GM19023 (cell line): ENCODE measurements around the gene GPR148.

Source experiments
- ATAC-seq: cut with Tn5 transposase; IDR thresholded peaks from one replicate; pipeline ENCODE4 v1.9.1; 2021; ENCODE audit warnings: mild to moderate bottlenecking, moderate library complexity; ENCODE audit not compliant: unreplicated experiment

Gene GPR148

DNA sequence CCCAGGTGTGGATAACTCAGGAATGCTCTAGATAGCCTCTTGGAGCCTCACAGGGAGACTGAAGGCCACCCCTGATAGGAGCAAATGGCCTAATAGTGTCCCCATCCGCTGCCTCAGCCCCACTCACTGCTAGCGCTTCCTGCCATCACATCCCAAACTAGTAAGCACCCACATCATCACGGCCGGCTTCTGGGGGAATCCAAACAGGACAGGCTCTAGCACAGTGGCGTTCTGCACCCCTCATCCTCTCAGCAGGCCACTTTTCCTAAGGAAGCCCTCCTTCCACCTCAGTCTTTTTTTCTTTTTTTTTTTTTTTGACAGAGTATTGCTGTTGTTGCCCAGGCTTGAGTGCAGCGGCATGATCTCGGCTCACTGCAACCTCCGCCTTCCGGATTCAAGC lies 20.2 kb downstream of the GPR148 start:
- ATAC-seq, result no peak

DNA sequence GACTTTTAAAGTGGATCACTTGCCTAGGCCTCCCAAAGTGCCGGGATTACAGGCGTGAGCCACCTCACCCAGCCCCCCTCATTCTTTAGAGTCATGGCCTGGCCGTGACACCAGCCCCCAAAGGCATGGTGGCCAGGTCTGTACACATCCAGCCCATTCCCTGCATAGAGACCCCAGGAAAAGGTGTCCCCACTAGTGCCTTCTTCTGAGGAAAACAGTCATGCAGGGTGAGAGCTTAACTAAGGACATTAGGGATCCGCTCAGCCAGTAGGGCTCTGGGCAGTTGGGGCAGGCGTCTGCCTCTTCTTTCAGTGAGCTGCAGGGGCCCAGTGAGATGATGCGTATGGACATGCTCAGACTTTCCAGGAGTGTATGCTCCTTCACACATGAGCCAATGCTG lies 20.8 kb downstream of the GPR148 start:
- no peak for ATAC-seq

DNA sequence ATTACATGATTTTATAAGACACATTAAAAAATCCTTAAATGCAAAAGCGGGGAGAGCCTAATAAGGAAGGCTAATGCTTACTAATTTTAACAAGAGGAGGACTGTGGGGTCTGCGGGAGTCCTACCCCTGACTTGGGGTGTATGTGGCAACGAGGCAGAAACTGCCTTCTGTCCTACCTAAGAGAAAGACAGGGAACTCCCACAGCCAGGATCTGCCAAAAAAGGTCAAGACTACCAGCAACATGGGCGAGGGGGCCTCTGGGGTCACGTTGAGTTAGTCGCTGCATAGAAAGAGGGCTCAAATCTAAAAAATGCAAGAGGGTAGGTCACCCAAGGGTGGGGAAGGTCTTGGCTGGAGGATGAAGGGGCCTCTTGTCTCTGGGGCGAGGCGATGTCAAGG lies 25.9 kb downstream of the GPR148 start:
- ATAC-seq, result no peak

DNA sequence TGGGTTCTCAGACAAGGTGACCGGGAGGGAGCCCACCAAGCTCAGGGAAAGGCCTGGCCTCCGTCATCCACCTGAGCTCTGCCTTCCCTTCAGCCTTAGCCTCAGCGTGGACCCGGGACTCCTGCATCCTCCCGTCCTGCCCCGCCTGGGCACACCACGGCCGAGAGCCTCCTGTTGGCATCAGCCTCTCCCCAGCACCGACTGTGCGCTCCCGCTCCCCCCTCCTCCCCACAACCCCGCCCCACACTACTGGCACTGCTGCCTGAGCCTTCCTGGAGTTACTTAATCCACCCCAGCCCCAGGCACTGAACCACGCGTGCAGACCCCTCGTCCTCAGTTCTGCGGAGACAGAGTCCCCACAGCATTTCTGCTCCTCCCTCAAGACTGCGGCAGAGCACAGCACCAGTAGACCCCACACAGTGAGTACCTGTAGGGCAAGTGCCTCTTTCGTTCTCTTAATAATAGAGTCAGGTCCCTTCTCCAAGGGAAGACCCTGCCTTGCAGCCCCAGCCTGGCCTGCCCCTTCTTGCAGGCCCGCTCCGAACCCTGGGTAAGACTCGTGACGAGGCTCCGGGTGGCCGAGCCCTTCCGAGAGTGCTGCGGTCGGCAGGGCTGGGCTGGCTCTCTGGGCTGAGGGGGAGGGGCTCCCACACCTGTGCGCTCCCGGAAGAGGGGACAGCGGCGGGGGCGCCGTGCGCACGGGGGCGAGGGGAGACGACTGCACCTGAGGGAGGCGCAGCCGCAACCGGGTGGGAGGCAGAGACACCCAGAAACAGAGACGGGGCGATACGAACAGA lies 26.6 kb downstream of the GPR148 start, which contains the start of gene AMER3:
TSS of gene AMER3 (plus strand) at position 285 of the 797 bp plus-strand sequence. CDS start 6,533 bp downstream, outside the sequence.
- ATAC-seq, result peak; percentile 49

DNA sequence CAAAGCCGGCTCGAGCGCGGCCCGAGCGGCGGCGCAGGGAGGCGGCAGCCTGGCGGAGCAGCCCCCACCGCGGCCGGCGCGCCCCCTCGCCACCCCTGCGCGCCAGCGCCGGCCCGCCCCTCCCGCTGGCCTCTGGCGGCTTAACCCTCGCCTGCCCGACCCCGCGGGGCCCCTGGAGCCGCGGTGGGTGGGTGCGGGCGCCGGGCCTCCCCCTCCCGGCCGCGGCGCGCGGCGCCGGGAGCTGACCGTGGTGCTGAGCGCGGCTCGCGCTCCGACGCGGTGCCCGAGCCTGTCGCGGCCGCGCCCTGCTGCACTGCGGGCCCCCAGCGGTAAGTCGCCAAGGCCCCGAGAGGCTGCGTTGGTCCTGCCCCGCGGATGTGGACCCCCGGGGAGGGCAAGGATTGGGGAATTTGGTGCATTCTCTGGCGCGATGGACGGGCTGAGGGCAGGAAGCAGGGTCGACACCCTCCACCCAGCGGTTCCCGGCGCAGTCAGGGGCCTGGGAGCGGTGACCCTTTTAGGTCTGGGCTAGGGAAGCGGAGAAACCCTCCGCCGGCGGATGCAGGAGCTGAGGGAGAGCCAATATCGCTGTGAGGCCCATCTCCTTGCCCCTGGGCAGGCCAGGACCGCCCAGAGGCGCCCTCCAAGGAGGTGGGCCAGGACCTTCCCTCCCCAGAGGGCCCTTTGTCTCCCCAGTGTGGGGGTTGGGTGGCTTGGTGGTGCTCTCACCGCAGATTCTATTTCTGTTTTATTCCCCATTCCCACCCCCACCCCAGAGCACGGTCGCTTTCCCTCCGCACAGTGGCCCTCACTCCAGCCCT lies 27.4 kb downstream of the GPR148 start:
- peak; percentile 55 for ATAC-seq

DNA sequence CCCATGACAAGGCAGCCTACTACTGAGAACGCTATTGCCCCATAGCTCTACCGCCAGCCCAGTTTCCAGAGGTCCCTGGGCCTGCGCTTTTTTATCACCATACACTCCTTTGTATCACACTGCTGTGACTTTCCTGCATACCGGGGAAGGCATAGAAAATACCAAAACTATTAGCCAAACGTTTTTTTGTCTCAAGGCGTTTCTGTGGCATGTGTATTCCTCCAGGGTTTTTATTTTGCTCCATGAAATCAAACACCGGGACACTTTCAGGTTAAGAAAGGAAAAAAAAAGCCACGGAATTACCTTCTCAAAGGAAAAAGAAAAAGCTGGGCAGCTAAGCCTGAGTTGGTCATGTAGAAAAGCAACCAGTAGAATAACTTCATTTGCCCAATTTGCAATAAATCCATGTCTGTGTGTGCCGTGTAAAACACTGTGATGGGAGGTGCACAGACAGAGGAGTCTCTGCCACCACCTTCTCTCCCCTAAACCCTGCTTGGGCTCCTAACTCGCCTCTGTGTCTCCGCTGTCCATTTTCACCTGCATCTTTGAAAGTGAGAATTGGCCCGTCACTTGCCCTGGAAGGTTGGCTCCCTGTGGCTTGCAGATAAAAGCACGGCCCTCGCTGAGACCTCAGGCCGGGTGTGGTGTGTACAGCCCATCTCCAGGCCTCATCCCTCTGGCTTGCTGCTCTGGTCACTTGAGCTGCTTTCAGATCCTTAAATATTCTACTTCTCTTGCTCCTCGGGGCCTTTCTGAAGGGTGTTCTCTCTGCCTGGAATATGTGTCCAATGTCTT lies 28.2 kb downstream of the GPR148 start:
- no peak for ATAC-seq

DNA sequence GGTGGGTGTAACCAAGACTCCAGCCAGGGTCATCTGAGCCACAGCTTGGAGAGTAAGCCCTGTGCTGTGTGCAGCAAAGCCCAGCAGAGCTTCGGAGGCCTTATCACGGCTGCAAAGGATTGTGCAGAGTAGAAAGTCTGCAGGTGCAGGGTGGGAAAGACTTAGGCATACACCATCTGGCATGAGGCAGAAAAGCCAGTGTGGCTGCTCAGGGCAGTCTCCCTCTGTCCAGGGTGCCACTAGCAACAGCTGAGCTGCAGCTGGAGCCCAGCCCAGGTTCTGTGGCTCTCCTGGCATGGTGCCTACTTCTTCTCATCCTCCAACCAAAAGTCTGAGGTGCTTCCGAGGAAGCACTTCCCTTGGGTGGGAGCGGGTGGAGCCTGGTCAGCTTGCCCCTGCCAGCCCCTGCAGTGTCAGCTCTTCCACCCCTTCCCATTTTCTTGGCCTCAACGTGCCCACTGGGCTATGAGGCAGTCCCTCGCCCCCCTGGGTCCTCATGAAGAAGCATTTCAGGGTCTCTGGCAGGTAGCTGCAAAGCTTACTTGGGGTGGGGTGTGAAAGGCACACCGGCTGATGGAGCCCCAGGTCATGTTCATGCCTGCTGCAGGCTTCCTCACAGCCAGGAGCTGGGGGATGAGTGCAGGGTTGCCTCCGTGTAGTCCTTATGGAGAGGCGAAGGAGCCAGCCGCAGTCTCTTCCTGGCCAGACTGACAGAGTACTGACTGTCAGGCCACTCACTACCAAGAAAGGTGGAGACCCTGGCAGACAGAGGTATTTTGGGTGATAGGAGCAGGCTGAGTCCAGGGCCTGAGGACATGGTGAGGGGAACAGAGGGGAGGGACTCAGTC lies 31.3 kb downstream of the GPR148 start:
- ATAC-seq, result no peak

DNA sequence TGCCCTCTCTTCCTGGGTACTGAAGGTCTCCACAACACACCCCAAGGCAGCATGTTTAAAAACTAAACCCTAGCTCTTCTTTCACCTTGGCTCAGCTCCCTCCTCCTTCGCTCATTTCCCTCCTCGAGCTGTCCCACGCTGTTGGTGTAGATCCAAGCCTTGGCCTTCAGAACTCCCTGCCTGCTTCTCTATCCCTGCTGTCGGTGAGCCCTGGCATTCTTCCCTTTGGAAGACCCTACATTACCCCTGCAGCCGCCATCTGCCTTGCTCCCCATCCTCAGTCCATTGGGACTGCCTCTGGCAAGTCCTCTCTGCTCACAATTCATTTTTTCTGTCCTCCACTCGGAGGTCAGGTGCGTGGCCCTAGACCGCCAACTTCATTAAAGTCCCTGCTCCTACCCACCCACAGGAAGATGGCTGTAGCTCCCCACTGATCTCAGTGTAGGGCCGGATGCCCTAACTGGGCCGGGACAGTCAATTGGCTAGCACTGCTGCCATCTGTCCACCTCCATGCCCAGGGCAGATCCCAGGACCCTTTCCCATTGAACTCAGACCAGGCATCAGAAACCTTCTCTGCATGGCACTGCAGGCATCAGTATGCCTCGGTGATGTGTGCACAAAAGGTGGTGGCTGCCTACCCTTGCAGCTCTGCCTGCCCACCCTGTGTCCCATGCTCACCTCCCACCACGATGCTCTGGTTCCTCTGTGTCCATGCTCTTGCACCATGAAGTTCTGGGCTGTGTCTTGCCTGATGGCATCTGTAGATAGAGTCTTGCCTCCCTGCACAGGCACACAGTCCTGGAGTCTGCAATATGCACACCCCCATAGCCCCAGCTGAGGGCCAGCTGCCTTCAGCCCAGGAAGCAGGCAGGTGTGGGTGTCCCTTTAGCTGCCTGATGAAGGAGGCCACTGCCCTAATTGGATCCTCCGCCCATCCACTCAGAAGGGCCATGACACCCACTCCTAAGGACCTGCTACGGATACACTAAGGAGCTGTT lies 32.2 kb downstream of the GPR148 start:
- ATAC-seq, result no peak

DNA sequence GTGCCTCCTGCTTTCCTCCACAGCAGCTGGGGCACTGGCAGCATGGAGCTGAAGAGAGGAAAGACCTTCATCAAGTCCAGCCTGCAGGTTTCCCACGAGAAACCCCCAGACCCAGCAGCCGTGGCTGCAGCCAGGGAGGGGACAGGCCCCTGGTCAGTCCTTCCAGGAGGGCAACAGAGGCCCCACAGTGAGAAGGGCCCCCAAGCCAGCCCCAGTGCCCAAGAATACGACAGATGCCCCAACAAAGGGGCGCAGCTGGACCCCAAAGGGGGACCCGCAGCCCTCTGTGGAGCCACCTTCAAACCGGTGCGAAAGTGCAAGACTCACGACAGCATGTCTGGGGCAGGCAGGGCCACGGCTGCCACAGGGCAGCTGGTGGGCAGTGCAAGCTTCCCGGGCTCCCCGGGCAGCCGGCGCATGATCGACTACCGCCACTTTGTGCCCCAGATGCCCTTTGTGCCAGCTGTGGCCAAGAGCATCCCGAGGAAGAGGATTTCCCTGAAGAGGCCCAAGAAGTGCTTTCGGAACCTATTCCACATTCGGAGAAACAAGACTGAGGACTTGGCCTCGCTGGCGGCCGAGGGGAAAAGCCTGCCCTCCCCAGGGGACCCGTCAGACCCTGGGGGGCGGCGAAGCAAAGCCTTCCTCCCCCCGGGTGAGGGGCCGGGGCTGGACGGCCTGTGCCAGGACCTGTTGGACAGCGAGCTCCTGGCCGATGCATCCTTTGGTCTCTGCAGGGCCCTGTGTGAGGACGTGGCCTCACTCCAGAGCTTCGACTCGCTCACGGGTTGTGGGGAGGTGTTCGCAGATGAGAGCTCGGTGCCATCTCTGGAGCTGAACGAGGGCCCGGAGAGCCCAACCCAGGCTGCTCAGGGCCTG lies 33.4 kb downstream of the GPR148 start:
- no peak for ATAC-seq

DNA sequence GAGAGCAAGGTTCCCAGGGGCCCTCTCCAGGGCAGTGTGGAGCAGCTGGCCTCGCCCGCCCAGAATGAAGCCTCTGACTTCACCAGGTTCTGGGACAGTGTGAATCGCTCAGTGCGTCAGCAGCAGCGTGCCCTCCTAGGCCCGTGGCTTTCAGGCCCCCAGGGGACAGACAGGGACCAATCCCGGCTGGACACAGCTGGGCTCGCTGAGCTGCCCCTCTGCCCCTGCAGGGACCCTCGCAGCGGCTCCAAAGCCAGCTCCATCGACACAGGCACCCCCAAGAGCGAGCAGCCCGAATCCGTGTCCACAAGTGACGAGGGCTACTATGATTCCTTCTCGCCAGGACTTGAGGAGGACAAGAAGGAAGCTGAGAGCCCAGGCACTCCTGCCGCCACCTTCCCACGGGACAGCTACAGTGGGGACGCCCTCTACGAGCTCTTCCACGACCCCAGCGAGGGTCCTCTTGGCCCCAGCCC lies 34.1 kb downstream of the GPR148 start:
- ATAC-seq, result no peak

DNA sequence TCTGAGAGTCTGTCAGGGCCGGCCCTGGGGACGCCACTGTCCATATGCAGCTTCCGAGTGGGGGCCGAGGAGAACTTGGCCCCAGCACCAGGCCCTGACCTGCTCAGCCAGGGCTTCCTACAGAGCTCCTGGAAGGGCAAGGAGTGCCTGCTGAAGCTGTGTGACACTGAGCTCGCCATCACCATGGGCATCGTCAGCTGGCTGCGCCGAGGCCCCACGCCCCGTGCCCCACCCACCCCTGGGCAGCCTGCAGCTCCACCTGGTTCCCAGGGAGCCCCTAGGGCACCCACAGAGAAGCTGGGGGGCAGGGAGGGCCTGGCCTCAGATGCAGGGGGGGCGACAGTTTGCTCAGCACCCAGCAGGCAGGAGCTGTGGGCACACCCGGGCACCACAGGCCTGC lies 34.5 kb downstream of the GPR148 start:
- ATAC-seq, result no peak

DNA sequence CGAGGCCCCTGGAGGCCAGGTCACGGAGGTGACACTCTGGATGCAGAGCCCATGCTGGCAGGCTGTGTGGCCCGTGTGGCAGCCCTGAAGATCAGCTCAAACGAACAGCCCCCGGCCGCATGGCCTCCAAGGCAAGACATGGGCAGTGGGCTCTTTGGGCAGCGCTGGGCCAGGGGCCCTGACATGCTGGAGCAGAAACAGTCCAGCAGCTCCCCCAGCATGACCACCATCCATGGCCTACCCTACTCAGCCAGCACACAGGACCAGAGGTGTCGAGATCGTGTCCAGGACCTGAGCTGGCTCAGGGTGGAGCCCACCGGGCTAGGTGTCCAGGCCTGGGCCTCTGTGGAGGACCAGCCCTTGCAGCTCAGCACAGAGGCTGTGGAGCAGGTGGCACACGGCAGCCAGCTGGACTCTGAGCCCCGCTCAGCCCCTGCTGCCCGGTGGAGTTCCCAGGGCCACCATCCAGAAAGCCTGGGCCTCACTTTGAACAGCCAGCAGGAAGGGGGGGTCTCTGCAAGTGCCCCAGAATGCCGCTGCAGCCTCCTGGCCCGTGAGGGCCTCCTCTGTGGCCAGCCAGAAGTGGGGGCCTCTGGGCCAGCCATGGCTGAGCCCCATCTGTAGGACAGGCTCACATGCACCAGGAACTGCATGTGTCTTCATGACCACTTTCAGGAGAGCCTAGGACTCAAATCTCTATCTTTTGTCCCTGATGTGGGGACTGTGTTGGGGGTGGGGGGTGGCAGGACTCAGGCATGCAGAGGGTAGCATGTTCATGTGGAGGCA lies 35.4 kb downstream of the GPR148 start:
- ATAC-seq, result no peak

DNA sequence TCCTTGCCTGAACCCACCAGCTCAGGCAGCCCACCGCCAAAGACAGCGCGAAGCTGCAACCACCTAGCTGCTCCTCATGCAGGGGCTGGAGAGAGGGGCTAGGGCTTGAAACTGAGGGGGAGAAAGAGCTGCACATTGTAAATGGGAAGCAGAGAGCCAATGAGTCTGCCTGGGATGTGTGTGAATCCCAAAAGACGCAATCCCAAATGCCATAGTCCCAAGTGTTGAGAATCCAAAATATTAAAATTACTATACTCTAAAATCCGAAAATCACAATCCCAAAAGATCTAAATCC lies 35.9 kb downstream of the GPR148 start:
- ATAC-seq, result no peak

DNA sequence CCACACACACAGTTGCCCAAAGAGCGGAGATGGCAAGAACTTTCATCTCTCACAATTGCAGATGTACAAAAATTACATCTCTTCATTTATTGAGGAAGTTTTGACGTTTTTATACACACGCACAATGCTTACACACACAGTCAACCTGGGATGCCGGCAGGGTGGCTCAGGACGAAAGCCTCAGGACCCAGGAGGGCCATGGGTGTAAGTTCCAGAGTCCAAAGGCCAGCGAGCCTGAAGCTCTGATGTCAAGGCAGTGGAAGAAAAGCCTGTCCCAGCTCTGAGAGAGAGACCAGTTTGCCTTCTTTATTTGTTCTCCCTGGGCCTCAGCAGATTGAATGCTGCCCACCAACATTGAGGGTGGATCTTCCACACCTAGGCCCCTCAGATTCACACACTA lies 36.6 kb downstream of the GPR148 start:
- ATAC-seq, result no peak

DNA sequence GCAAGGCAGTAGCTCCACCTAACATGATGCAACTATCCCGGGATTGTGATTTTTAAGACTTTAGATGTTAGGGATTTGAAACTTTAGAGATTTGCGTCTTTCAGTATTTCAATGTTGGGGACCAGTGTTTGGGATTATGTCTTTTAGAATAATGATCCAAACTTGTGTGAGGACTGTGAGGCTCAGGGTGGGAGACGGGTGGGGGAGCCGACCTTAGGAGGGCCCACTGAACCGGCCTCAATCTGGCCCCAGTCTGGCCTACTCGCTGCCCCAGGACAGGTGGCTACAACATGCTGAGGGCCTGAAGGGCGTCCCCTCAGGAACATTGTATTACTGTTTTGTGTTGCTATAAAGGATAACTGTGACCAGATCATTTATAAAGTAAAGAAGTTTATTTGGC lies 37.2 kb downstream of the GPR148 start:
- ATAC-seq, result no peak

DNA sequence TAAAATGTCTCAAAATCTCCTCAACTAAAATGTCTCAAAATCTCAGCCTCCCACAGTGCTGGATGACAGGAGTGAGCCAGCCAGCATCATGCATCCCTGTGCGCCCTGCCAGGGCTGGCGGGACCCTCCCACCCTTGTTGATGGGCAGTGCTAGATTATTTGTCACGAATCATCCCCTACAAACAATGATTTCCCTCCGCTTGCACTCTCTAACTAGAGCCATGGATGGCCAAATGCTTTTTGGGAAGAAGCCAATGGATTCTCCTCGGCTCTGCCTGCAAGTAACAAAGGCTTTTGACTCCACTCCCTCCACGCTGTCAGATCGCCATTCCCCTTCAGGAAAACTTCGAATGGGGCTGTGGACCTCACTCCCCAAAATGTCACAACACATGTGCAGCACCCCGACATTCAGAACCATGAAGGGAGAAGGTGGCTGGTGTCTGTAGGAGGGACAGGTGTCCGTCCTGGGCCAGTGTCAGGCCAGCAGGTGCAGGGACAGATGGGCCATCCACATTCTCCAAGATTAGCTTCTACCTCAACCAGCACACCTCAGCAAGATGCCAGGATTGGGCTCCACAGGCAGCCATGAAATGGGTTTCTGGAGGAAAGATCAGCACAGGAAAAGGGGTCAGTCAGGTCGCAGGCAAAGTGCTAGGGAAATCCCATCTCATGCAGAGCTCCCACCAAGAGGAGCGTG lies 38.0 kb downstream of the GPR148 start:
- ATAC-seq, result no peak

DNA sequence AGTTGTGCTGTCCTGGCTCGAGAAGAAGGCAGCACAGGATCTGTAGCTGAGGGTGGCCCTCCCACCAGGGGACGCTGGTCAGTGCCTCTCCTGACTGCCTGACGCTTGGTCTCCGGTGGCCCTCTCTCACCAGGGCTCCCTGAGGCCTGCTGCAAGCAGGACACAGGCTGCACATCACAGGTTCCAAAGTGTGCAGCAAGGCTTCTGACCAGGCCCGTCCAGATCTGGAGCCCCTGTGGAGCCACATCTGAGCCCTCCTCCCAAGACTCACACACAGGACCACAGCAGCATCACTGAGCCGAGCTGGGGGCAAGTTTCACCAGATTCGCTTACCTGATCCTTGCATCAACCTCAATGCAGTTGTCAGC lies 38.5 kb downstream of the GPR148 start:
- ATAC-seq, result no peak
